Middle frontal gyrus (tissue), 1 donor: ENCODE results near the gene ALDH4A1.

Source experiments
- DNase-seq: peaks from one replicate; pipeline ENCODE4 v3.0.0-alpha.2; 2015; ENCODE audit warnings: low spot score; ENCODE audit errors: extremely low spot score

The ALDH4A1 gene

GRCh38 chr1:18922848-18923755 lies 20.7 kb upstream of the ALDH4A1 start:
- DNase-seq = no peak

GRCh38 chr1:18922319-18922726 lies 20.0 kb upstream of the ALDH4A1 start:
- DNase-seq = peak; percentile 65

- no peak for DNase-seq
Measured at GRCh38 chr1:18921516-18922251, 19.3 kb upstream of the ALDH4A1 start.

- no peak for DNase-seq
Measured at GRCh38 chr1:18920931-18921330, 18.6 kb upstream of the ALDH4A1 start.

GRCh38 chr1:18919956-18920355 lies 17.6 kb upstream of the ALDH4A1 start:
- DNase-seq = no peak

- DNase-seq = no peak
Measured at GRCh38 chr1:18919197-18919905, 17.0 kb upstream of the ALDH4A1 start.

- no peak for DNase-seq
Measured at GRCh38 chr1:18918417-18918816, 16.1 kb upstream of the ALDH4A1 start.

GRCh38 chr1:18917071-18917799 lies 14.9 kb upstream of the ALDH4A1 start:
- no peak for DNase-seq

- no peak for DNase-seq
Measured at GRCh38 chr1:18915341-18915740, 13.0 kb upstream of the ALDH4A1 start.

- DNase-seq = no peak
Measured at GRCh38 chr1:18913065-18913835, 10.9 kb upstream of the ALDH4A1 start.

GRCh38 chr1:18912550-18912949 lies 10.2 kb upstream of the ALDH4A1 start:
- DNase-seq = no peak

GRCh38 chr1:18908911-18909771 lies 6.8 kb upstream of the ALDH4A1 start:
- DNase-seq = no peak

- DNase-seq = no peak
Measured at GRCh38 chr1:18907917-18908845, 5.8 kb upstream of the ALDH4A1 start.

- no peak for DNase-seq
Measured at GRCh38 chr1:18907021-18907916, 4.9 kb upstream of the ALDH4A1 start.

GRCh38 chr1:18903291-18903756 lies 969 bp upstream of the ALDH4A1 start:
- no peak for DNase-seq

GRCh38 chr1:18901952-18902522 lies 318 bp downstream of the ALDH4A1 start:
- no peak for DNase-seq
